HG02938 (cell line): ENCODE measurements around the gene BPNT1.
"Not testable (repeated sequence)": the region's sequence is repeated elsewhere in the genome, so short reads cannot be mapped to it uniquely, and the experiment has no call there.

Experiments
- ATAC-seq: cut with Tn5 transposase; IDR thresholded peaks from one replicate; pipeline ENCODE4 v1.9.1; 2021; ENCODE audit warnings: mild to moderate bottlenecking, moderate library complexity; ENCODE audit not compliant: unreplicated experiment

The BPNT1 gene

DNA sequence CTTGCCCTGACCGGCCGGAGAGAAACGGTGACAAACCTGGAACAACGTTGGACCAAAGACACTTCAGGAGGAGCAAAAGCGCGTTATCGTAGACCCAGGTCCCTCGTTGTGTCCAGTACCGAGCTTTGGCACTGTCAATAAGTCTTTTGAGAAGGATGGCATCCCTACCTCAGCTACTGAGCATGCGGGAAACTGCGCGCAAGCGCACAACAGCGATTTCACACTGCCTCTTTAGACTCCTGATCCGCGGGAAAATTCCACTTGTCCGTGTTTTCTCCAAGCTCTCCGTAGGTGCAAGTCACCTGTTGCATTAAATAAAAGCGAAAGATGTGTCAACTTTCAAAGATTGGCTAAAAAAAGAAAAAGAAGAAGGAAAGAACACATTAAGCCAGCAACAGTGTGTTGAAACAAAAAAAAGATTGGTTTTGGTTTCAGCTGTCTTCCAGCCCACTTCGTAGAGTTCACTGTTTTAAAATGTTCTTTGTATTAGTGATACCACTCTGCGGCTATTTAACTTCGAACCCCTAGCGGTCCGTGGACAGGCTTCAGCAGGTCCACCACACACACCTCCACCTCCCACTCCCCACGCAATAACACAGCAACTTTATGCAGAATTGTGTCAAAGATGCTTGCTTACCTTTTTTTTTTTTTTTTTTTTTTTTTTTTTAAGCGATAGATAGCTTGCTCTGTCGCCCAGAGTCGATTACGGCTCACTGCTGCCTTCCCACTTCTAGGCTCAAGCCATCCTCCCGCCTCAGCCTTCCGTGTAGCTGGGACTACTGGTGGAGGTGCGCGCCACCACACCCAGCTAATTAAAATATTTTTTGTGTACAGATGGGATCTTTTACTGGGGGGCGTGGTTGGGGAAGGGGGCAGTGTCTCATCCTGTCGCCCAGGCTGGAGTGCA lies at the start of gene BPNT1:
Gene BPNT1 (minus strand): TSS at position 139 of the 907 bp plus-strand sequence. CDS start 9,942 bp downstream, outside the sequence.
- peak; percentile 60 for ATAC-seq

DNA sequence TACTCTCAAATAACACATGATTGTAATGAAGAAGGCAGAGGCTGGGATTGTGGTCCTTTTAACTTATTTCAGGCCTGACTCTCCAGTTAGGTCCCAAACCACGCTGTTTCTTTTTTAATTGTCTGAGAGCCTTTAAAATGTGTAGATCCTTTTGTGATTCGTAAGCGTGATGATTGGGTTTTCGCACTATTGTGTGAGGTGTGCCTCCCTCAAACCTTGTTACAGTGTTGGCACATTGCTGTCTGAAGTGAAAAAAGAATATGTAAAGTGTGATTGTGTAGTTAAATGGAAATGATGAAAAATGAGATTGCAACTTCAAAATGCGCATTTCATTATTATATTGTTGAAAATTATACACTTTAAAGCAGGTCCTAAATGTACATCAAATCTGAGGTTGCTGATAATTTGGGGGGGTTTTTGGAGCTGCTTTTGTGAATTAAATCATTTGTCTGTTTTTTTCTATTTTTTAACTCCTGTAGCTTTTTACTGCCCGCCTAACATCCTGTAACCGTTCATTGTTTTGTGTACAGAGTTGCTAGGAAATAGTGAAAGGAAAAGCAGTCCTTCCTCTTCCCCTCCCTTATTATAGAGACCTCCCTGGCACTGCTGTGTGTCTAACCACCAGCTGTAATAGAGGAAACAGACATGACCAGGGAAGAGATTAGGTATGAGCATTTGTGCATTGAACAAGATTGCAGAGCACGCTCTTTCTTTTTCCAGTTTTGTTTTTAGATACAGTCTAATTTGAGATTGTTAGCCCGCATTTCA lies 47.6 kb upstream of the BPNT1 start:
- ATAC-seq, result no peak

- ATAC-seq, result no peak
Observed at GRCh38 chr1:220135755-220136154, 46.2 kb upstream of the BPNT1 start.

DNA sequence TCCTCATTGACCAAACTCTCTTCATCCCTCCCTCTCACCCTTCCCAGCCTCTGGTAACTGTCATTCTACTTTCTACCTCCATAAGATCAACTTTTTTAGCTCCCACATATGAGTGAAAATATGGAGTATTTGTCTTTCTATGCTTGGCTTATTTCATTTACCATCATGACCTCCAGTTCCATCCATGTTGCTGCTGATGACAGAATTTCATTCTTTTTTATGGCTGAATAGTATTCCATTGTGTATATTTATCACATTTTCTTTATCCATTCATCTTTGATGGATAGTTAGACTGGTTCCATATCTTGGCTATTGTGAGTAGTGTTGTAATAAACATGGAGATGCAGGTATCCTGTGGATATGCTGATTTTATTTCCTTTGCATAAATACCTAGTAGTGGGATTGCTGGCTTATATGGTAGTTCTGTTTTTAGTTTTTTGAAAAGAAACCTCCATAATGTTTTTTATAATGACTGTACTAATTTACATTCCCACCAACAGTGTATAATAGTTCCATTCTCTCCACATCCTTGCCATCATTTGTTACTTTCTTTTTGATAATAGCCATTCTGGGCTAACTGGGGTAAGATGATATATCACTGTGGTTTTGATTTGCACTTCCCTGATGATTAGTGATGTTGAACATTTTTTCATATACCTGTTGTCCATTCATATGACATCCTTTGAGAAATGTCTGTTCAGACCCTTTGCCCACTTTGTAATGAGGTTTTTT lies 40.1 kb upstream of the BPNT1 start:
- no peak for ATAC-seq

GRCh38 chr1:220127076-220127475 lies 37.5 kb upstream of the BPNT1 start:
- ATAC-seq, result no peak

DNA sequence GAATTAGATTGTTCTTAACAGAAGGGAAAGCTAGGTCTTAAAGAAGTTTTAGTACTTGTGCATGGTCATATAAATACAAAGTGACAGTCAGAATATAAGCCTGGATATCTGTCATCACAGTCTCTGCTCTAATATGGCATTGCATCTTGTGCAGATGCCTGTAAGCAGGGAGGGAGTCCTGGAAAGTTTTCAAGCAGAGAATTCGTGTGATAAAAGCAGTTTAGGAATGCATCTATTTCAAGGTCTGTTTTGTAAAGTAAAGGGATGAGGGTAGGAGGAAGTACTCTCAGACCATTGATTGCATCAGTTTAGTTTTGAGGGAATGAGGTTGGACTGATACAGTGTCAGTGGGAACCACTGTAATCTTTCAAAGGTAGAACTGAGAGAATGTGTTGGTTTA lies 35.0 kb upstream of the BPNT1 start:
- no peak for ATAC-seq

DNA sequence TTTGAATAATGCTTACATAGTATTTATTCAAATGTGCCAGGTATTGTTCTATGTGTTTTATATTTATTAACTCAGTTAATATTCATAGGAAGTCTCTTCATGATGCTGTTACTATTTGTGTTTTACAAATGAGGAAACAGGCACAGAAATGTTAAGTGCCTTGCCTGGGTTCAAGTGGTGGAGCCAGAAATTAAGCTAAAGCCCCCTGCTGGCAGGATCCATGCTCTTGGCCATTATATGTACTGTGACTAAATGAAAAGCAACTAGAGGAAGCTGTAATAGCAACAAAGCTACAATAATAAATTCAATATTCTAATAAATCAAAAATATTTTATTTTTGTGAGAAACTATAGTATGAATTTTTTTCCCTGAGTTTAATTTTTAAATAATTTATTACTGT lies 34.3 kb upstream of the BPNT1 start:
- no peak for ATAC-seq

GRCh38 chr1:220123066-220123465 lies 33.5 kb upstream of the BPNT1 start:
- no peak for ATAC-seq

DNA sequence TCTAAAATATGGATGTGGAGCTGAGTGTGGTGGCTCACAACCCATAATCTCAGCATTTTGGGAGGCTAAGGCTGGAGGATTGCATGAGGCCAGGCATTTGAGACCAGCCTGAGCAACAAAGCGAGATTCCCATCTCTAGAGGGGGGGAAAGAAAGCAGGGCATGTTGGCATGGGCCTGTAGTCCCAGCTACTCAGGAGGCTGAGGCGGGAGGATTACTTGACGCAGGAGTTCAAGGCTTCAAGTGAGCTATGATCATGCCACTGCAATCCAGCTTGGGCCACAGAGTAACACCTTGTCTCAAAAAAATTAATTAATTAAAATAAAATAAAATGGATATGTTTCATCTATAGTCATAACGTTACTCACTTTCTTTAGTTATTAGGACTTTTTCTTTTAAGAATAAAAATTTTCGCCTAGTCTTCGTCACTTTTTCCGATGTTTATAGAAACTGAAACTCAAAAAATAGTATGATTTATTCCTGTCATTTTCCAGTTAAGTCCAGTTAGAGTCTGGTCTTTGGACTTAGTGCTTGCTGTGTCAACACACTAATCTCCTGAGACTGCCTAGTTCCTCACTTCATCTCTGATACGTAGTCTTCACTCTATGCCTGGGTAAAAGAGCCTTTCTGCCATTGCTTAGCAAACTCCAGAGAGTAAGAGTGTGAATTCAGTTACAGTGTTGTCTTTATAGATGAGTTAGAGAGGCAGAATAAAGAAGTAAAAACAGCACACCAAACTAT lies 32.4 kb upstream of the BPNT1 start:
- ATAC-seq, result no peak

DNA sequence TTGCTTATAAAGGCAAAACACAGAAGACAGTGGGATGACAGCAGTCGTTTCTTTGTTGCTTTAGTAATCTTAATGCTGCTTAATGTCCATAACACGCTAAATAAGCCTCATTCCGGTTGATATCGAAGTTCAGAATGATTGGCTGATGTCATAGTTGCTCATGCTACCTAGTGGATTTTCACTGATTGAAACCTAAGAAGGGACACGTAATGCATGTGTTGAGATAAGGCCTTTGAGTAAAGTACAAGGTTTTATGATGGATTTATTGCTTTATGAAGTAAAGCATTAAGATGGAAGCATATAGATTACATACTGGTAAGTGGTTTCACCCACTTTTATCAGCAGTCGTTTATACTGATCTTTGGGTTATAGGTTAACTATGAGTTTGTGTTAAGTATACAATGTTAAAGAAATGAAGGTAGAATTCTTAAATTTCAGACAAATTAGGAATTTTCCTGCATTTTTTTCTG lies 29.5 kb upstream of the BPNT1 start:
- no peak for ATAC-seq

GRCh38 chr1:220113136-220113695 lies 23.6 kb upstream of the BPNT1 start:
- ATAC-seq, result peak; percentile 80

GRCh38 chr1:220112600-220112999 lies 23.0 kb upstream of the BPNT1 start:
- ATAC-seq, result not testable (repeated sequence)

- ATAC-seq, result not testable (repeated sequence)
Observed at GRCh38 chr1:220110473-220110872, 20.9 kb upstream of the BPNT1 start.

GRCh38 chr1:220099826-220100225 lies 10.2 kb upstream of the BPNT1 start:
- no peak for ATAC-seq

- ATAC-seq, result peak; percentile 45
Observed at GRCh38 chr1:220094016-220094911, 4.7 kb upstream of the BPNT1 start, which contains the start of gene IARS2. TSS of gene IARS2 (plus strand) at chr1:220094132. CDS start at chr1:220094217, 85 bp downstream.

GRCh38 chr1:220093361-220094015 lies 3.9 kb upstream of the BPNT1 start:
- peak; percentile 6 for ATAC-seq

DNA sequence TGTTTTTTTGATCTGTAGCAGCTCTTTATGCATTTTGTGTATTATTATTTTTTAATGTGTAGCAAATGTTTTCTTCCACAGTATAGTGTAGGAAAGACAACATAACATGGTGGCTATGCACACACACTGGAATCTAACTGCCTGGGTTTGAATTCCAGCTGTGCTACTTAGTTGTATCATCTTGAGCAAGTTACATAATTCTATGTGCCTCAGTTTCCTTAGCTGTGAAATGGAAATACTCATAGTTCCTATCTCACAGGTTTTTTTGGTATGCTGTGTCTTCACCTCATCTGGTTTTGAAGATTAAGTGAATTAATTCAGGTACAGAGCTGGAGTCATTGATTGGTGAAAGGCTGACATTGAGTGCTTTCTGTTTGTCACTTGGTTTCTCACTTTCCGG lies 3.1 kb upstream of the BPNT1 start:
- ATAC-seq, result no peak

- peak; percentile 49 for ATAC-seq
Observed at GRCh38 chr1:220086261-220086686, 3.3 kb downstream of the BPNT1 start.
